ENCODE data around the gene TNNI3. TPM values are rescaled to one million over a fixed set of nuclear protein-coding genes. Genes with fewer than 3 reads are reported as not detected.

Gene TNNI3
- total and polyA plus RNA-seq, 9 of the 15 experiments (the other 6 are each of a cell fraction or from before 2014, with no cell fraction given) = 4.7 to 158 (median 42.0) TPM

- TF ChIP-seq RNF219 (CRISPR knock-in tag; IDR thresholded peaks at IDR 0.05) (no peak), STAT5B (CRISPR knock-in tag; IDR thresholded peaks at IDR 0.05) (no peak), FOXJ2 (tag; IDR thresholded peaks at IDR 0.05) (no peak), ZNF431 (CRISPR knock-in tag; IDR thresholded peaks at IDR 0.05) (no peak), ZBTB49 (CRISPR knock-in tag; IDR thresholded peaks at IDR 0.05; ENCODE audit: borderline replicate concordance) (no peak), ID3 (CRISPR knock-in tag; IDR thresholded peaks at IDR 0.05) (no peak), ID3 (tag; IDR thresholded peaks at IDR 0.05) (no peak), FOXK1 (CRISPR knock-in tag; IDR thresholded peaks at IDR 0.05; ENCODE audit: borderline replicate concordance) (no peak), ZFP91 (CRISPR knock-in tag; IDR thresholded peaks at IDR 0.05) (no peak), ETS1 (conservative IDR thresholded peaks at IDR 0.05; ENCODE audit: control insufficient read depth, low read depth, low read length) (no peak), ZNF41 (CRISPR knock-in tag; conservative IDR thresholded peaks at IDR 0.05) (no peak), EWSR1 (IDR thresholded peaks at IDR 0.05; ENCODE audit: borderline replicate concordance, low read depth, partially characterized antibody) (no peak), ETV5 (CRISPR knock-in tag; IDR thresholded peaks at IDR 0.05; ENCODE audit: low read depth) (peak; percentile 79; the same call in 1 of the 2 replicates), E2F6 (IDR thresholded peaks at IDR 0.05; ENCODE audit: borderline replicate concordance in 1 of 2, extremely low read depth in 1 of 2, insufficient read depth in 1 of 2, insufficient read length in 1 of 2, low read depth in 1 of 2, low read length in 1 of 2, poor library complexity in 1 of 2, severe bottlenecking in 1 of 2) (peak in 1 of 2 experiments; percentile 14)
Measured at GRCh38 chr19:55112777-55113569, 44.6 kb downstream of the TNNI3 start (continued).
